T follicular helper cell (primary cell): ENCODE results near the gene CST9.
"Not testable (repeated sequence)": the region's sequence is repeated elsewhere in the genome, so short reads cannot be mapped to it uniquely, and the experiment has no call there.

Experiments
- DNase-seq: peaks from one replicate; pipeline ENCODE4 v3.0.0-alpha.2; 2020; ENCODE audit warnings: low read depth

CST9 gene

DNA sequence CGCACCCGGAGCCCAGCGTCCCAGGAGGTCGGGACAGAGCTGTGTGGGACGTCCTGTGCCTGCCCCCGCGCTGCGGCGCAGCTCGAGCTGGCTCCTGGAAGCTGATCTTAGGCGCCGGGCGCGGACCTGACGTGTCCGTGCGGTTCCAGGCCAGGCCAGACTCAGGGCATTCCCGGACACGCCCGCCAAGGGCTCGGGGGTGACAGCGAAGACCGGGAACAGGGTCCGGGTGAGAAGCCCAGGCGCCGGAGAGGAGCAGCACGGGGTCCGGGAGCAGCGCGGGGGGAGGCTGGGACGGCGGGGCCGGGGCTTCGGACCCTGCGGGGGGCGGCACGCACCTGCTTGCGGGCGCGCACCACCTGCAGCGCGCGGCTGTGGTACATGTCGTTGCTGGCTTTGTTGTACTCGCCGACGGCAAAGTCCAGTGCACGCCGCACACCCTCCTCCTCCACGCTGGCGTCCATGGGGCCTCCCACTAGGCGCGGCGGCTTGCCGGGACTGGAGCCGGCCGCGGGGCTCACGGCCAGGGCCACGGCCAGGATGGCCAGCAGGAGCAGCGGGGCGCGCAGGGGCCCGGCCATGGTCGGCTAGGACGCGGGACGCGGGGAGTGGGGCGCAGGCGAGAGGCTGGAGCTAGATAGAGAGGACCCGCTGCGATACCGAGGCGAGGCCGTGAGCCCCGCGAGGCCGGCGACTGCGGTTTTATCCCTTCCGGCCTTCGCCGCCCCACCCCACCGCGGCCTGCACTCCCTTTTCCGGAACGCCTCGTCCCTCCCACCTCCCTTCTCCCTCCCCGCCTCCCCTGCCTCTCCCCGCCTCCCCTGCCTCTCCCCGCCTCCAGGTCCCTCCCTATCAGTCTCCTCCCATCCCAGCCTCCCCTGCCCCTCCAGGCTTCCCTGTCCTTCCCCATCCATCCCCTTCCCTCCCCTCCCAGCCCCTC lies 31.8 kb upstream of the CST9 start, which contains the start of gene CST3:
TSS of gene CST3 (minus strand) at position 674 of the 940 bp plus-strand sequence. CDS start at position 581, 93 bp downstream.
- DNase-seq: no peak

DNA sequence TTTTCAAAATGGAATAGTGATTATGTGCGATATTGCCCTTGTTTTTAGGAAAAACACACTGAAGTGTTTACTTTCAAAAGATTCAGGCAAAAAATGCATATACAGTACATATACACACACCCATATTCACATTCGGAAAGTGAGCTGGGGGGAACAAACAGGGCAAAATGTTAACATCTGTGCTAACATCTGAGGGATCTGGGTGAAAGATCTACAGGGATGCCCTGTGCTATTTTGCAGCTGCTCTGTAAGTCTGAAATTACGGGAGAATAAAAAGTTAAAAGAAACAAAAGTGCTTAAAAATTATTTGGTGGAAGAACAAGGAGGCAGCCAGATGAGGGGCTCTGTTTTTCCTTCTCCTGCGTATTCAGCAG lies 31.2 kb upstream of the CST9 start:
- no peak for DNase-seq

DNA sequence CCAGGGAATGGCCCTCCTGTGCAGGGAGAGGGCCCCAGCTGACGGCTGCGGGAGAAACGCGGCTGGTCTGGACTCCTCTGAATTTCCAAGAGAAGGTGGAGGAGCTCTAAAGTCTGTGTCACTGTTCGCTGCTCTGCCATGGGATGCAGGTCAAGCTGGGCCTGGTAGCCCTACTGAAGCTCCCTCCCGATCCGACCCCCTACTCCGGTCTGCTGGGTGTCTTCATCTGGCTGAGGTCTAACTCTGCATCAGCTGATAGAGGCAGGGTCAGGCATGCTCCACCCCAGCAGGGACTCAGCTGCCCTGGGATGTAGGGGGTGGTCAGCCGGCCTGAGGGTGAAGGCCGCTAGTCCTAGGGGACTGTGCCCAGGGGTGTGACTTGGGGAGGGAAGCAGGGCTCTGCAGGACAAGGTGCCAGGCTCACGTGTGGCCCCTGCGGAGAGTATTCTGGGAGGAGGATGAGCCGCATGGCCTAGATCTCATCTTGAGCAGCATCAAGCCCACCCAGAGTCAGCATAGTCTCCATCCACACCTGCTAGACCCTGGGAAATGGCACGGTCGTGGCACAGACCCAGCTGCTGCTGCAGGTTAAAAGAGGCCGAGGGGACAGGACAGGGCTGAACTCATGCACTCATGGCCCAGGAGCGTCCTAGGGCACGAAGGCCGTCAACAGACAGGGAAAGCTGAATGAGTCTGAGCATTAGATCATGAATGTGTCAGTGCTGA lies 30.6 kb upstream of the CST9 start:
- DNase-seq: no peak

DNA sequence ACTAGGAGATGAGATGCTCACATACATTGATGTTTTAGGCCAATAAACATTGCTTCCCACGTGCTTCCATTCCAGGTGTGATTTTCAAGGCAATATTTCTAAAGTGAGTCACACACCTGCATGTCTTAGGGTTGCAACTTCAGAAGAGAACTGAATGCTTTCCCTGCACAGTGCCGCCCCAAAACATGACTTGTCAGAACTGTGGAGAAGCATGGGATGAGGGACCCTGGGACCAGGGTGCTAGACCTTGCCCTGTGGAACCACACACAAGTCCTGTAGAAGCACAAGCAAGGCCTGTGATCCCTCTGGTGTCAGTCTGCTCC lies 30.0 kb upstream of the CST9 start:
- not testable (repeated sequence) for DNase-seq

DNA sequence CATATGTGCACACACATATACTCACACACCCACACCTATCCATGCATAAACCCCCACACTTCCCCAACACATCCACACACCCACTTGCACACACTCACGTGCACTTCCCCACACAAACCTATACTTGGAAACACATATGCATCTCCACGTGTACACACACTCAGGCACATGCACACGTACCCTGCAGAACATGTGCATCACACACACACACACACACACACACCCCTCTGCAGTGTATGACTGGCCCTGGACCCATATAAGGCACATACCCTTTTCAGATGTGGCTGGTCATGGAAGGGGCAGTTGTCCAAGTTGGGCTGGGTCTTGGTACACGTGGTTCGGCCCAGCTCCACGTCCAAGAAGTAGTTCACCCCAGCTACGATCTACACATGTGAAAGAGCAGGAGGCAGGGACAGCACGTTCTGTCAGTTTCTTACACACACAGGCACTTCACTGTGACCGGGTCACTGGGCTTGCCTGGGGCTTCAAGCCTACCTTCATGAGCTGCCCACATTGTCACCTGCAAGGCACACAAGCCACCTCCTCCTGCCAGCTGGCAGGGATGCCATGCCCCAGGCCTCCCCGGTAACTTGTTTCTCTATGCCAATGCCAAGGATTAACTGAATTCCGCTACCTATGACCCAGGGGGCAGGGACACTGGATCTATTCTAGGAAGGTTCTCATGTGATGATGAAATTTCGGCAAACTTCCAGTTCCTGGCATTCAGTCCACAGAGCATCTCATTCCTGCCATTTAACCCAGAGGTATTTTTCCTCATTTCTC lies 29.5 kb upstream of the CST9 start:
- no peak for DNase-seq

DNA sequence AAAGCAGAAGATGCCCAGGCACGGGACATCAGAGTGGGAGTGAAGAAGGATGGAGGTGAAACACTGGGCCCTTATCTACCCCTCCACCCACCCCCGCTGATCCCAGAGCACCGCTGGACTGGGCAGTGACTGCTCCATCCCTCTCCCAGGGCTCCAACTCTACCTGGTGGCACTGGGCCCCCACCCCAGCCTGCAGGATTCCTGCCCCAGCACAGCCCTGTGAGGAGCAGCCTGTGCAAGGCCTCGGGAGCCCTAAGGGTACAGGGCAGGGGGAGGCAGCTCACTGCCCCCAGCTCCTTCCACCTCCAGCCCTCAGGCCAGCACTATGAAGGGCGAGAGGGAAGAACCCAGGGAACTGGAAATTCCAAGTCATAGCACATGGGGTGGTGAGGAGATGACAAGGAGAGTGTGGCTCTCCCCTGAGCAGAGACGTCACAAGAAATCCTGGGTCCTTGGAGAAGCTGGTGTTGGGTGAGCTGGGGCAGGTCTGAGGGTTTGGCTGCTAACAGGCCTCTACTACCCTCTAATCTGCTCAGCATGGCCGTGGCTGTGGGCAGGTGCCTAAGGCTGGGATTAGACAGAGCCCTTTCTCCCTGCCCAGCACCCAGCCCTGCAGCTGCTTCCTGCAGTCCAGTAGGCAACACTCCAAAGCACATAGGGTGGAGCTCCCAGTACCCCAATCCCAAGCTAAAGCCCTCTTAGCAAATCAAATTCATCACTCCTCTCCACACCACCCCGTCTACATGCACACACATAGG lies 28.5 kb upstream of the CST9 start:
- no peak for DNase-seq

DNA sequence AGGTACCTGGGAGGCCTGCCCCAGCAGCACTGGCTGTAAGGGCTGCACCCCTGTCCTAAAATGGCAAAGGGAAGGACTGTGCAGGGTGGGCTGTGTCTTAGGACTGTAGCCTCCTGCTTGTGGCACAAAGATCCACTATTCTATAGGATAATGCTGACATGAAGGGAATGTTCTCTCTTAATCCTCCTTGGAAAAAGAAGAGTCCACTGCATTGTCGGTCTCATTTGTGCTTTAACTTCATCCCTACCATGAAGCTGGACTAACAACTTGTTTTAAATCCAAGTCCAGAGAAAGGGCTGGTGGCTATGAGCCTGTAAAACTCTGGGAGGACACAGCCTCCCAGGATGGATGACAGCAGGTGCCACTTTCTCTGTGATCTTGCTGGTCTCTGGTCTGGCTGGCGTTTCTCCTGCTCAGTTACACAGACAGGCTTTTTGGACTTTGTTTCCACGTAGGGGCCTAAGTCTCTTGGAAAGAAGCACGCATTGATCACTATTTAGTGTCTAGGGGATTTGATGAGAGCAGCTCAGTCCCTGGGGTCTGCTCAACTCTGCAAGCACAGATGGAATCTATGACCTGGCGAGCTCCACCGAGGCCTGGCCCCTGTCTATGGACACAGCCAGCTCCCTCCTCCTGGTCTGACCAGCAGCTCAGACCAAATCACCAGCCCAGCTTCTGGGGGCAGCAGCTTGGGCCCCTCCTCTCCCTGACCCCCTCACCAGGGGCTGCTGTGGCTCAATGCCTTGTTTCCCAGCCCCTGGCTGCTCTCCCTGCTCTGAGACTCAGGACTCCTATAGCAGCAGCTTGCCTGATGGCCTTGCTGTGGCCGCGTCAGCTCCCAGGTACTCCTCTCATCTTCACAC lies 27.2 kb upstream of the CST9 start:
- DNase-seq: no peak

DNA sequence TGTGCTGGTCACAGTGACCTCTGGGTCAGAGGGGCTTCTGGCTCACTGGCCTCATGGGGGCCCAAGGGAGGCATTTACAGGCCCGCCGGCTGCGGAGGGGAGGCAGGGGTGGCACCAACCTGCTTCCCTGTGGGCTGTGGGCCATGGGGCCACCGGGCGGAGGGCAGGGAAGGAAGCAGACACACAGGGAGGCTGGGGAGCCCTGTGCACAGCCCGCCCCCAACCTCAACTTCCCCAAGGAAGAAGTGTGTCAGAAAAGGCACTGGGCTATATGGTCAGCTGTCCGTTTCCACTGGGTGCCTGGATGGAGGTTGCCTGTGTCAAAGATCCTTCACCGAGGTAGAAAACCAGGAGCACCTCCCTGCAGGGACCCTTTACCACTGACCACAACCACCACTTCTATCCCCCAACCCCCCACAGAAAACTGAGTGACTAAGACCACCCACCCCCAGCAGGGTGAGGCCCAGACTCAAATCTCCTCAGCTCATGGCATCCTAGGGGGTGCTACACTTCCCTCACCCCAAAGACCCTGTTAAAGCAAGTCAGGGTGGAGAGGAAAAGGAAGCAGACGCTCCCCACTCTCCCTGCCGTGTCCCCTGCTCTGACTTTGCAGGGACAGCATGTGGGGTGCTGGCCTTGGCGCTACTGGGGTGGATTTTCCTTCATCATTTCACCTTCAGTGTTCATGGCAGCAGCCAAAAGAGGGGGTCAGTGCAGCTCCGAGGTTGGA lies 26.4 kb upstream of the CST9 start:
- no peak for DNase-seq

DNA sequence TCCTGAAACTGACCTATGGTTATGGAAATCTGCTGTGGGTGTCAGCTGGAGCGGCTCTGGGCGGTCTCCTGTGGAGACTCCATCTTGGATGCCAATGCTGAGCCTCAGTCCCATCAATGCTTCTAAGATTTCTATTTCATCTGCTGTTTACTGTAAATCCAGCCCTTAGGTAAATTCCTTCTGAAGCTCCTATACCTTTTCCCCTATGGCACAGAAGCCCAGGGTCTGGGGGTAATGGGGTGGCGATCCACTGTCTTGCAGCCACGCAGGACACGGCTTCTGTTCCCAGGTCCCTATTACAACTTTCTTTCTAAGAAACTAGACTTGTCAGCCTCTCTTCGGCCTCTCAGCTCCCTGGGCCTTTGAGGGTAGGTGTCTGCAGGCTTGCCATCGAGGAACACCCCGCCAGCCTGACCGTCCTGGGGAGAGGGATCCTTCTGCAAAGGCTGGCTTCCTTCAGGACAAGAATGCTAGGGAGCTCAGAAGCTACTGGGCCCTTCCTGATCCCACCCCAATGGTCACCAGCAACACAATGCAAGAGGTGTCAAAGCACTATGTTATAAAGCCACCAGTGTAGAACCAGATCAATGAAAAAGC lies 25.6 kb upstream of the CST9 start:
- no peak for DNase-seq

DNA sequence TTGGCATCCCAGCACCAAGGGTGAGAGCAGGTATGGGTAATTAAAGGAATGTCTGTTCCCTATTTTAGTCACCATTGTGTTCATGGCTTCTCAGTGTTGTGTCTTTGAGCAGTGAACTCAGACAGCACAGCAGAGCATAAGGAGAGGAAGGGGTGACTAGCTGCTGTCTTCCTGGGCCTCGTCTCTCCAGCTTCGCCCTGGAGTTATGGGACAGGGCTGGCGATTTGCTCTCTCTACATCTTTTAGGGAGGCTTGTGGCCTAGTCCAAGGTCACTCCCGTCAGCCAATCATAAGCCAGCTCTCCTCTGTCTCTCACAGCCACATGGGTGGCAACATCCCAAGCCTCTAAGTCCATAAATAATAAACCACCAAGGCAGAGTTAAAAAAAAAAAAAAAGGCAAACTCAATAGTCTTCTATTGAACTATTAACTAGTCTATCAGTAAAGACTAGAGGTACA lies 24.7 kb upstream of the CST9 start:
- DNase-seq: no peak

DNA sequence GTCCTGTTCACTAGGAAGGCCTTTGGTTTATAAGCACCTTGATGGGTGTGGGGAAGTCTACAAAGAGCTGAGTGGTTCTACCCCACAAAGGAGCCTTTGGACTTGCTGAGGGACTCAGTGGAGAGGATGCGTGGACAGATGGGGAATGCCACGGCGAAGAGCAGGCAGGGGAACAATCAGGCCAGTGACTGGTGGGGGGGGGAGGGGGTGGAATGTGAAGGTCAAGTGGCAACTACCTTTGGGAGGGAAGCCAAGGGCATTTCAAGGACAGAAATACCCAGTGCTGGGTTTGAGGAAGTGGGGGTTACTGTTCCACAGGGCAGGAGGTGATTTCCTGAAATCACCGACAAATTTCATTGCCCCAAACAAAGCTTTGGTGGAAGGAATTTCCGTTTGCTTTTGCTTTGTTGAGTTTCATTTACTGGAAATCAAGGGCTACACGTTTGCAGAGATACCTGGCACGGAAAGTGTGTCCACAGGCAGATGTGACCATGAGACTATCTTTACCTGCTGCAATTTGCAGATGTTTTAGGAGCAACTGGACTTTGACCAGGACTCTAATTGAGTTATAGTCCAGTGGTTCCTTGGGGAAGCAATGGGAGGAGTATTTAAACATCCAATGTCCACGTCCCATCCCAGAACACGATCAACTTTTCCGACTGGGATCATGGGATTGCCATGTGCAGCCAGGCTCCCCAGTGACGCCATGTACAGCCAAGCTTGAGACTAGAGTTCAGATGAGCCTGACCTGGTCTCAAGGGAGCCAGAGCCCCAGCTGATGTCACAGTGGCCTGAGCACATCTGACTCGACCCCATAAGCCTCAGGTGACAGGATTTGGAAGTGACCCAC lies 24.1 kb upstream of the CST9 start:
- DNase-seq: no peak

DNA sequence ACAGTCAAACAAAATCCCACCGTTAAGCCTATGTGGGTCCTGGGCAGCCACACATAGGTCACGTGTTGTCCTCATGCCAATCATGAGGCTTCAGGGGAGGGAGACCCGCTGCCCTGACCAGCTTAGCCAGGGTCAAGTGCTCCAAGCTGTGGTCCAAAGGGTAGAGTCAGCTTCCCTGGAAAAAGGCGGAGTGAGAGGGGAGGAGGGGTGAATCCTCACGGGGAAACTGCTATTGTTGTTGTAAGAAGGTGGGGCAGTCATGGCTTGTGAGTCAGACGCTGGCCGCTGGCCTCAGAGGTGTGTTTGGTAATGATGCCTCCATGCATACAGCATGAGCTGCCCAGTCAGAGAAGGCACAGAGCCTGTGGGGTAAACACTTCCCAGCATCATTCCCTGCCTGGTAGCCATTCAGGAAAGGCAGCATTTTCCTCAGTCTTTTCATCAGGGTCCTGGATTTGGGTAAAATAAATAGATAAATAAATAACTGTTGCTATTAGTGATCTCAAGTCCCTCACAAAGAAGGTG lies 23.4 kb upstream of the CST9 start:
- DNase-seq: no peak

DNA sequence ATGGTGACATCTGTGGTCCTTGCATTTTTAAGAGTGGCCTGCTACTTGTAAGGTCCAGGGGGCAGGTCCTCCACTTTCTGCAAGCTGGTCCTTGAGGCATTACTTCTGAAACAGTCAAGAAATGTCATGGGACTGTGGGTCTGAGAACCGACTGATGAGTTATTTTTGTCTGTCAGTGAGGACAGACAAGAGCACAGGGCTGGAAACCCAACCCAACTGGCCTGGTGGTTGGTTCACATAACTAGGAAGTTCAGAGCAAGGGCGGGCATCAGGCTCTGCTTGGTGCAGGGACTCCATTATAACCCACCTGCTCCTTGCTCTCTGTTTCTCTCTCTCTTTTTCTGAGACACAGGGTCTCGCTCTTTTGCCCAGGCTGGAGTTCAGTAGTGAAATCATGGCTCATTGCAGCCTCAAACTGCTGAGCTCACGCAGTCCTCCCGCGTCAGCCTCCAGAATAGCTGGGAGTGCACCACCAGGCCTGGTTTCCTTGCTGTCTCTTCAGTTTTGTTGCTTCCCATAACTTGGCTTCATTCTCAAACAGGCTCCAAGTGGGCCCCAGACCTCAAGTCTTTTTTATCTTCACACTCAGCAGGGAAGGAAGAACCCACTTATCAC lies 22.8 kb upstream of the CST9 start:
- no peak for DNase-seq

DNA sequence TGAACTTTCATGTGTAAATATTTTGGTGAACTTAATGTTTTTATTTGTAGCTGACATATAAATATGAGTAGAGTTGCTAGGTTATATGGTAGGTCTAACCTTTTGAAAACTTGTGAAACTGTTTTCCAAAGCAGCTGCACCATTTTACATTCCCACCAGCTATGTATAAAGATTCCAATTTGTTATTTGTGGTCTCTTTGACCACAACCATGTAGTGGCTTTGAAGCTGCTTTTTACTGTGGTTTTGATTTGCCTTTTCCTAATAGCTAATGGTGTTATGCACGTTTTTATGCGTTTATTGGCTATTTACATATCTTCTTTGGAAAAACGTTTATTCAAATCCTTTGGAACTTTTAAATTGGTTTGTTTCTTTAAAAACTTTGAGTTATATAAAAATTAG lies 21.8 kb upstream of the CST9 start:
- no peak for DNase-seq

DNA sequence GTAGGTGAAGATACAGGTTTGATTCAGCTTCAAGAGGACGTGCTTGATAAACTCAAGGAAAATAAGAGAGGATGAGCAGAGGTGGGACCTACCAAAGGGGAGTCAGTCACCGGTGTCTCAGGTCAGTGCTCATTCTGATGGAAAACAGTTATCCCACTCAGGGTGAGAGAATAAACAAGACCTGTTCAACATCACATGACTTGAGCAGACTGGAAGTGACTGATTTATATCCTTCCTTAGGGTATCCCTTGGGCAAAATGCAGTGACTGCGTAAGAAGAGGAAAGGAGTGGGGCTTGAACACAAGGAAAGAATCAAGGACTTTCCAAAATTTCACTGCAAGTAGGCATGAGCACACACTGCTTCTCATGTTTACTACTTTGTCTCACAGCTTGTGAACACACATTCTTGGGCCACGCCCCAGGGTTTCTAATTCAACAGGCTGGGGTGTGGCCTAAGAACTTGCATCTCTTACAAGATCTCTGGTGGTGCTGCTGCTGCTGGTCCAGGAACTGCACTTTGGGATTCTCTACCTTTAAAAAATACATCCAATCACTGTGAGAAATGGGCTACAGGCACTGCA lies 20.4 kb upstream of the CST9 start:
- DNase-seq: no peak

DNA sequence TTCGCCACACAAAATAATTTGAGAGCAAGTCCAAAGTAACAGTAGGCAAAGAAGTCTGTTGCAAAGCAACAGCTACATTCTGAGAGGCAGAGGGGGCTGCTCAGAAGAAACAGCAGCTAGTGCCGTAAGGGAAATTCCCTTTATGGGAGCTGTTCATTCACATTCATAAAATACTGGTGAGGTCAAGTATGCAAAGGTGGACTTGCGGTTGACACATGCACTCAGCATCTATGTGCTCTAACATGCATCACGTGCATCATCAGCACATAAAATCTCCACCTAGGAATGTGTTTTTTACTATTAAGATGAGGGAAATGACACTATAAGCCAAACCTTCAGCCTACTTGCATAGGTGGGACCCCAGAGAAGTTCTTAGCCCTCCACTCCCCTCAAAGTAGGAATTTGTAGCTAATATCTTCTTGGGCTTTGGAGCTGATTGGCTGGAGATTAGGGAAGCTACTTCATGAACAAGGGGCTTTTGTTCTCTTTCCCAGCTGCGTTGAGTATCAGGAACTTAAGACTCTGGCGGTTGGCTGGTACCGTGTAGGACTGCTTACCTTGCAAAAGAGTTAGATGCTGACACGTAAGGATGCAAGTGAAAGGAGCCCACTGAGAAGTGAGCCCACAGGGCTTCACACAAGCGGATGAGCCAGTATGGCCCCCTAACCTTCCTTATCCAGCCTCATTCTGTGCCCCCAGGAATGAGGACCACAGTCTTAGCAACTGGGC lies 19.7 kb upstream of the CST9 start:
- no peak for DNase-seq

DNA sequence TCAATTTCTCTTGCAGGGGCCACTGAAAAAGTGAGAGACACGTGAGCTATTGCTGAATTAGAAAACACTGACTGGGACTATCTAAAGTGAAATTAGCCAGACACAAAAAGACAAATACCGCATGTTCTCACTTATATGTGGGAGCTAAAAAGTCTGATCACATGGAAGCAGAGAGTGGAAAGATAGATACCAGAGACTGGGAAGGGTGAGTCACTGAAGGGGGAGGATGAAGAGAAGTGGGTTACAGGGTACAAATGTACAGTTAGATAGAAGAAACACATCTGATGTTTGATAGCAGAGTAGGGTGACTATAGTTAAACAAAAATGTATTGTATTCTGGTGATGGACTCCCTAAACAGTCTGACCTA lies 18.6 kb upstream of the CST9 start:
- DNase-seq: no peak
